Activated CD8-positive, alpha-beta T cell treated with anti-CD3 and anti-CD28 coated beads, Interleukin-2, amount 10 ng/mL, durations not matched to agents 7 days and 5 days (primary cell): ENCODE results near the gene ANKRD24. TPM values are rescaled to one million over a fixed set of nuclear protein-coding genes. Genes with fewer than 3 reads are reported as not detected.
"Not testable (repeated sequence)": the region's sequence is repeated elsewhere in the genome, so short reads cannot be mapped to it uniquely, and the experiment has no call there.

Source experiments
- ATAC-seq: fragments of 150-1000 bp; cut with Tn5 transposase; one replicate; pipeline ENCODE4 v1.10.0; 2021; ENCODE audit warnings: moderate library complexity
- CTCF ChIA-PET: fragments of 350-600 bp; sonication (Branson Sonifier 250); formaldehyde crosslinking; loops from one replicate; lab custom pipeline; 2021; ENCODE audit warnings: antibody characterized with exemption; lab: Charles Lee
- POLR2A ChIA-PET: fragments of 350-600 bp; sonication (Branson Sonifier 250); formaldehyde crosslinking; loops from one replicate; lab custom pipeline; 2021; ENCODE audit warnings: antibody characterized with exemption; lab: Charles Lee
- DNase-seq: peaks from one replicate; pipeline ENCODE4 v3.0.0-alpha.2; 2020
- H3K27ac Mint-ChIP-seq: one replicate; pipeline ENCODE4 v1.8.0; 2021; ENCODE audit warnings: mild to moderate bottlenecking, mixed read lengths
- H3K27me3 Mint-ChIP-seq: one replicate; pipeline ENCODE4 v1.8.0; 2021; ENCODE audit warnings: low read depth, mixed read lengths
- H3K36me3 Mint-ChIP-seq: one replicate; pipeline ENCODE4 v1.8.0; 2021; ENCODE audit warnings: low read depth, mixed read lengths
- H3K4me1 Mint-ChIP-seq: one replicate; pipeline ENCODE4 v1.8.0; 2021; ENCODE audit warnings: low read depth, mixed read lengths
- H3K4me3 Mint-ChIP-seq: one replicate; pipeline ENCODE4 v1.8.0; 2021; ENCODE audit warnings: mild to moderate bottlenecking, mixed read lengths
- H3K9me3 Mint-ChIP-seq: one replicate; pipeline ENCODE4 v1.8.0; 2022; ENCODE audit warnings: mixed read lengths; ENCODE audit not compliant: insufficient read depth
- total RNA-seq, 2 experiments: library from RNA; stranded (reverse); gene quantifications; one replicate each; pipeline ENCODE4 v1.2.3, GENCODE V29; 2021

ANKRD24 gene
- under 1 TPM; 0.68 to 0.73 TPM for total RNA-seq

- Mint-ChIP-seq H3K4me3 (peak within 1 kb of the TSS; percentile 98), H3K4me1 (peaks cover 38% of the 10 kb centered on the region), H3K27me3 (no peaks in the 10 kb centered on the region), H3K27ac (peak within 1 kb of the TSS; percentile 97), H3K9me3 (no peaks in the 10 kb centered on the region), H3K36me3 (peaks cover 24% of the 10 kb centered on the region)
- DNase-seq (peak; percentile 97), ATAC-seq (peak; percentile 91)
- ChIA-PET POLR2A (interaction anchor here (0.6 kb wide), 1 partner anchor 420 kb away, joined by 3 read pairs; the partner anchor contains the start of gene MRPL54), CTCF (no interaction called here)
These were observed at the start of gene ANKRD24, which contains the start of gene SIRT6 for GRCh38 chr19:4182084-4182810. Gene ANKRD24 (plus strand): TSS chr19:4182689. CDS start chr19:4186426, 3,737 bp downstream. Gene SIRT6 (minus strand): TSS chr19:4182563. CDS start chr19:4182539, 24 bp downstream.

GRCh38 chr19:4134351-4134750 lies 48.1 kb upstream of the ANKRD24 start:
- Mint-ChIP-seq H3K36me3 (no peaks in the 10 kb centered on the region), H3K27me3 (peaks cover 10% of the 10 kb centered on the region), H3K4me3 (no peak overlapping the region), H3K9me3 (no peaks in the 10 kb centered on the region), H3K27ac (no peak overlapping the region), H3K4me1 (peaks cover 4% of the 10 kb centered on the region)
- no peak for DNase-seq
- ChIA-PET POLR2A (interaction anchor here (0.9 kb wide), 1 partner anchor 25 kb away, joined by 3 read pairs; no protein-coding TSS in a partner anchor), CTCF (interaction anchor here (0.8 to 1.5 kb wide), 2 partner anchors 76 to 146 kb away, joined by 3 read pairs; no protein-coding TSS in a partner anchor)
- no peak for ATAC-seq

GRCh38 chr19:4135386-4135785 lies 47.1 kb upstream of the ANKRD24 start:
- H3K27me3 Mint-ChIP-seq, H3K27ac Mint-ChIP-seq, H3K36me3 Mint-ChIP-seq, H3K4me3 Mint-ChIP-seq, DNase-seq, ATAC-seq, H3K9me3 Mint-ChIP-seq, POLR2A ChIA-PET: not testable (repeated sequence)
- CTCF ChIA-PET = interaction anchor here (0.8 to 1.5 kb wide), 3 partner anchors 77 to 149 kb away, joined by 3 read pairs; no protein-coding TSS in a partner anchor
- peaks cover 14% of the 10 kb centered on the region for H3K4me1 Mint-ChIP-seq

- ATAC-seq = no peak
- POLR2A ChIA-PET = no interaction called here
- Mint-ChIP-seq H3K4me1 (peaks cover 15% of the 10 kb centered on the region), H3K36me3 (no peaks in the 10 kb centered on the region), H3K27me3 (peaks cover 3% of the 10 kb centered on the region), H3K9me3 (no peaks in the 10 kb centered on the region), H3K27ac (no peak overlapping the region), H3K4me3 (no peak overlapping the region)
- CTCF ChIA-PET = no interaction called here
- DNase-seq = no peak
These were observed 45.8 kb upstream of the ANKRD24 start for GRCh38 chr19:4136680-4137088.

DNA sequence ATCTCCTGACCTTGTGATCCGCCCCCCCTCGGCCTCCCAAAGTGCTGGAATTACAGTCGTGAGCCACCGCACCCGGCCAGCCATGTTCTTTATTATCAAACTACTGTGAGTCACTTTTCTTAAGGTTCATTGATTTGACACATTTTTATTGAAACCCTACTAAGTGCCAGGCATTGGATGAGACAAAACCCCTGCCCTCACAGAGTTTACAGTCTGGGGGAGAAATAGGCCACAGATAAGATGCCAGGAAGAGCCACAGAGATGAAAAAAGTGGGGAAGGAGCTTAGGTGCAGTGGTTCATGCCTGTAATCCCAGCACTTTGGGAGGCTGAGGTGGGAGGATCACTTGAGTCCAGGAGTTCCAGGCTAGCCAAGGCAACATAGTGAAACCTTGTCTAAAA lies 44.0 kb upstream of the ANKRD24 start:
- DNase-seq = no peak
- CTCF ChIA-PET = interaction anchor here (1.4 to 3.3 kb wide), 6 partner anchors 9 to 150 kb away, joined by 4 to 36 read pairs (median 20); no protein-coding TSS in a partner anchor
- Mint-ChIP-seq H3K4me1 (peaks cover 15% of the 10 kb centered on the region), H3K9me3 (no peaks in the 10 kb centered on the region), H3K36me3 (no peaks in the 10 kb centered on the region), H3K27me3 (peaks cover 3% of the 10 kb centered on the region), H3K4me3 (no peak overlapping the region), H3K27ac (no peak overlapping the region)
- POLR2A ChIA-PET = no interaction called here
- no peak for ATAC-seq

GRCh38 chr19:4139614-4140236 lies 42.8 kb upstream of the ANKRD24 start:
- peak; percentile 92 for DNase-seq
- peak overlapping the region; percentile 81 for H3K27ac Mint-ChIP-seq
- H3K4me3 Mint-ChIP-seq = peak overlapping the region; percentile 5
- ChIA-PET POLR2A (interaction anchor here (1.0 to 1.4 kb wide), 2 partner anchors 50 to 154 kb away, joined by 5 read pairs; partner anchors contain the start of gene EEF2), CTCF (interaction anchor here (0.7 to 3.3 kb wide), 41 partner anchors 10 to 493 kb away, joined by 3 to 36 read pairs (median 5); partner anchors contain the start of genes CREB3L3, EEF2 and ZBTB7A)
- no peaks in the 10 kb centered on the region for H3K9me3 Mint-ChIP-seq
- peak; percentile 90 for ATAC-seq
- H3K27me3 Mint-ChIP-seq = peaks cover 7% of the 10 kb centered on the region
- H3K36me3 Mint-ChIP-seq = no peaks in the 10 kb centered on the region
- H3K4me1 Mint-ChIP-seq = peaks cover 15% of the 10 kb centered on the region

- Mint-ChIP-seq H3K9me3 (no peaks in the 10 kb centered on the region), H3K27me3 (peaks cover 9% of the 10 kb centered on the region), H3K27ac (no peak overlapping the region), H3K36me3 (no peaks in the 10 kb centered on the region), H3K4me3 (peak overlapping the region; percentile 5), H3K4me1 (peaks cover 15% of the 10 kb centered on the region)
- DNase-seq (peak; percentile 54), ATAC-seq (peak; percentile 86)
- ChIA-PET POLR2A (interaction anchor here (1.0 to 1.4 kb wide), 2 partner anchors 51 to 155 kb away, joined by 5 read pairs; partner anchors contain the start of gene EEF2), CTCF (interaction anchor here (0.6 to 3.3 kb wide), 42 partner anchors 11 to 492 kb away, joined by 3 to 36 read pairs (median 5); partner anchors contain the start of genes CREB3L3, EEF2 and ZBTB7A)
These were observed 42.2 kb upstream of the ANKRD24 start for GRCh38 chr19:4140237-4140711.

- Mint-ChIP-seq H3K27me3 (peaks cover 10% of the 10 kb centered on the region), H3K4me1 (peaks cover 15% of the 10 kb centered on the region)
- ATAC-seq, H3K9me3 Mint-ChIP-seq, H3K27ac Mint-ChIP-seq, DNase-seq, H3K36me3 Mint-ChIP-seq, H3K4me3 Mint-ChIP-seq, POLR2A ChIA-PET: not testable (repeated sequence)
- CTCF ChIA-PET = interaction anchor here (1.3 kb wide), 1 partner anchor 155 kb away, joined by 3 read pairs; no protein-coding TSS in a partner anchor
These were observed 39.6 kb upstream of the ANKRD24 start for GRCh38 chr19:4142916-4143315.

DNA sequence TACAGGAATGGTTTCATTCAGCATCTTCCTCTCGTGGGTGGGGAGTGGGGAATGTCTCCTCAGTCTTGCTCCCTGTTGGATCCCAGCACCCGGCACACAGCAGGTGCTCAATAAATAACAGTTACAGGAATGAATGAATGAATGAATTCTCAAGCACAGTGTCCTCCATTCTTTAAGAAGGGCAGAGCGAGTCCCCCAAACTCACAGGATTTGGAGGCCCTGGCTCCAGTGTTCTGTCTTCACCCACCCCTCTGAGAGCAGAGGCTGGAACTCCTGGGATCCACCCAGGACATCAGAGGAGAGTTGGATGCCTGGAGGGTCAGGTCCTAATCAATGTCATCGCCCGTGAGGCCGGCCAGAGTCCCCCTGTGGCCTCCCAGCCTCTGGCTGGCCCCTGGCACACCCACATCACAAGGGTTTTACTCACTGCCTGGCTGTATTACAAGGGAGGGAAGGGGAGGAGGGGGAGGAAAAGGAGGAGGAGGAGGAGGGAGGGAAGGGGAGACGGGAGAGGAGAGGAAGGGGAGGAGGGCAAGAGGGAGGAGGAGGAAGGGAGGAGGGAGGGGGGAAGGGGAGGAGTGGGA lies 37.7 kb upstream of the ANKRD24 start:
- H3K27me3 Mint-ChIP-seq = peaks cover 10% of the 10 kb centered on the region
- no peaks in the 10 kb centered on the region for H3K36me3 Mint-ChIP-seq
- POLR2A ChIA-PET = no interaction called here
- ATAC-seq (no peak), DNase-seq (no peak)
- H3K9me3 Mint-ChIP-seq = no peaks in the 10 kb centered on the region
- H3K4me1 Mint-ChIP-seq = peaks cover 8% of the 10 kb centered on the region
- no peak overlapping the region for H3K27ac Mint-ChIP-seq
- no peak overlapping the region for H3K4me3 Mint-ChIP-seq
- CTCF ChIA-PET = no interaction called here

DNA sequence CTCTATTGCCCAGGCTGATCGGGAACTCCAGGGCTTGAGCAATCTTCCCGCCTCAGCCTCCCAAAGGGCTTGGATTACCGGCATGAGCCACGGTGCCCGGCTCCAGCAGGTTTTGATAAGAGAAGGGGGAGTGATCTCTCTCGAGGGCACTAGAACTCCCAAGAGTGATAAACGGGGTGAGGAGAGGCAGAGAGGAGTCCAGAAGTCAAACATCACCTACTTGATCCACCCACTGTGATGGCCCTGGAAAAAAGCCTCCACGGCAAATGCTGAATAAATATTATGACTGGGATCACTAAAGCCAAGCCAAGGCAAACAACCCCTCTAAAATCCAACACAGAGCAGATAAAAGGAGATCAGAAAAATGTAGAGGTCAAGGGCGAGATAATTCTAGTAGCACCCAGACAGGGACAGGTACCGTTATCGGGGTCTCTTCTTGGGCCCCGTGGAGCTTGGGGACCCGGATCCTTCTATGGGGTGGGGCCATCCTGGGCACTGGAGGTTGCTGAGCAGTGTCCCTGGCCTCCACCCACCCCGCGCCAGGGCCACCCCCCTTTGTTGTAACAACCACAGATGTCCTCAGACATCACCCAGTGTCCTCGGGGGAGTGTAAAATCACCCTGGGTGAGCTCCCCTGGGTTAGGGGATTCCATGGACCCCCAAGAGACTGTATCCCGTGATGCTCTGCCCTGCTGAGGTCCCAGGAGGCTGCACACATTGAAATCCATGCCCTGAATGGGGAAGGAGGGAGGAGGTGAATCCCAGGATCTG lies 32.8 kb upstream of the ANKRD24 start:
- H3K4me3 Mint-ChIP-seq = no peak overlapping the region
- H3K36me3 Mint-ChIP-seq = no peaks in the 10 kb centered on the region
- ChIA-PET CTCF (no interaction called here), POLR2A (no interaction called here)
- no peak overlapping the region for H3K27ac Mint-ChIP-seq
- H3K9me3 Mint-ChIP-seq = no peaks in the 10 kb centered on the region
- ATAC-seq (no peak), DNase-seq (no peak)
- H3K27me3 Mint-ChIP-seq = peaks cover 4% of the 10 kb centered on the region
- peaks cover 23% of the 10 kb centered on the region for H3K4me1 Mint-ChIP-seq
